IPS-15b (cell line): ENCODE results near the gene ANO7.

Source experiments
- H3K27me3 ChIP-seq: one replicate; pipeline ENCODE4 v1.6.1; 2013; ENCODE audit warnings: low read length; ENCODE audit not compliant: control insufficient read depth, insufficient read depth
- H3K36me3 ChIP-seq: one replicate; pipeline ENCODE4 v1.6.1; 2013; ENCODE audit warnings: low read length; ENCODE audit not compliant: control insufficient read depth, insufficient read depth
- H3K4me1 ChIP-seq: one replicate; pipeline ENCODE4 v1.6.1; 2013; ENCODE audit warnings: mild to moderate bottlenecking, low read length; ENCODE audit not compliant: control insufficient read depth, insufficient read depth
- H3K4me3 ChIP-seq: one replicate; pipeline ENCODE4 v1.5.1; 2013; ENCODE audit warnings: low read depth, low read length
- H3K9ac ChIP-seq: one replicate; pipeline ENCODE4 v1.6.1; 2013; ENCODE audit warnings: low read depth, mild to moderate bottlenecking, low read length
- H3K9me3 ChIP-seq: one replicate; pipeline ENCODE4 v1.6.1; 2013; ENCODE audit warnings: mild to moderate bottlenecking, low read length; ENCODE audit not compliant: control insufficient read depth, insufficient read depth

ANO7 gene

DNA sequence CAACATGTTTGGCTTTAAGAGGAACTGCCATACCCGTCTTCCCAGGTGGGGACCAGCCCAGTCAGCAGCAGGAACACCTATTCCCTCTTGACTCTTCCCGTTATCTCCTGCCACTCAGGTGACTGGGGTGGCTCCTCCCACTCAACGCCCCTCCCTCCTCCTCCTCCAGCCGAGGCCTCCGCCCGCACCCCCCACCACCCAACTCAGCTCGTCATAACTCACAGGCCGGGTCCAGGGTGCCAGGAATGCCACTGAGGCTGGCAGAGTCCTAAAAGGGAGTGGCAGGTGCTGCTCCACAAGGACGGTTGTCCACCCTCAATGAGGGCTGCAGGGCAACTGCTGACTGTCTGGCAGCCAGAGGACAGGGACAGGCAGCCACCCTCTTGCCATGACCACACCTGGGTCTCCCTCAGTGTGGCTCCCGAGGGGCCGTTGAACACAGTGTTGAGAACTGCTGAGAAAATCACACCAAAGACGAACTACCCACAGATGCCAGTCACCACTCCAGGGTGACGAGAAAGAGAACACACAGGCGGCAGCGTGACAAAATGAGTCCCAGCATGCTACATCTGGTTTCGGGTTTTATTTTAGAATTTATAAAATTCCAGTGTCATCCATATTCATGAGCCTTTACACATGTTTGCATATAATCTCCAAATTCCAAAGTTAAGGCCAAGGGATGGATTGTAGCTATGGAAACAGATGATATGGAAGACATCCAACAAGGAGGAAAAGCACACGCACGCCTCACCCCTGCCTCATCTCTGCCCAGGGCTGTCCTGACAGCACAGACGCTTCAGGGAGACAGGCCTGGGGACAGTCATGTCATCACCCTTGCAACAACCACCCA, 38.5 kb downstream of the ANO7 start:
- no peaks in the 10 kb centered on the region for H3K9me3 ChIP-seq
- H3K4me1 ChIP-seq: no peaks in the 10 kb centered on the region
- H3K36me3 ChIP-seq: peaks cover 42% of the 10 kb centered on the region
- no peak overlapping the region for H3K9ac ChIP-seq
- no peak overlapping the region for H3K4me3 ChIP-seq
- no peaks in the 10 kb centered on the region for H3K27me3 ChIP-seq

DNA sequence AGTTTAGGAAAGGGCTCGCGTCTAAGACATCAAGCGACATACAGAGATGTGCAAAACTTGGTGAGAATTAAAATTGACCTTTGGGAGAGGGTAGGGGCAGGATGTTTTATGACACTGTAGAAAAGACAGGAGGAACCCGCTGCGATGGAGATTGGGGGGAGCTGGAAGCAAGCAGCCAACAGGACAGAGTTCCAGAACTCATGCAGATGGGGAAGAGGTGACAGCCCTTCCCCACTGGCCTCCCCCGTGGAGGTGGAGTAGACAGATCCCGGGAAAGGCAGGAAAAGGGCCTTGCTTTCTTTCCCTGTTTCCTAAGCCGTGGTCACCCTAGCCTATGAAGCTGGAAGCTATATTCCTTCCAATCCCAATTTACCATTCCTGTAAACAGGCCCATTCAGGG, 39.1 kb downstream of the ANO7 start:
- Histone ChIP-seq H3K4me1 (no peaks in the 10 kb centered on the region), H3K4me3 (no peak overlapping the region), H3K36me3 (peaks cover 44% of the 10 kb centered on the region), H3K9me3 (no peaks in the 10 kb centered on the region), H3K27me3 (no peaks in the 10 kb centered on the region), H3K9ac (no peak overlapping the region)

DNA sequence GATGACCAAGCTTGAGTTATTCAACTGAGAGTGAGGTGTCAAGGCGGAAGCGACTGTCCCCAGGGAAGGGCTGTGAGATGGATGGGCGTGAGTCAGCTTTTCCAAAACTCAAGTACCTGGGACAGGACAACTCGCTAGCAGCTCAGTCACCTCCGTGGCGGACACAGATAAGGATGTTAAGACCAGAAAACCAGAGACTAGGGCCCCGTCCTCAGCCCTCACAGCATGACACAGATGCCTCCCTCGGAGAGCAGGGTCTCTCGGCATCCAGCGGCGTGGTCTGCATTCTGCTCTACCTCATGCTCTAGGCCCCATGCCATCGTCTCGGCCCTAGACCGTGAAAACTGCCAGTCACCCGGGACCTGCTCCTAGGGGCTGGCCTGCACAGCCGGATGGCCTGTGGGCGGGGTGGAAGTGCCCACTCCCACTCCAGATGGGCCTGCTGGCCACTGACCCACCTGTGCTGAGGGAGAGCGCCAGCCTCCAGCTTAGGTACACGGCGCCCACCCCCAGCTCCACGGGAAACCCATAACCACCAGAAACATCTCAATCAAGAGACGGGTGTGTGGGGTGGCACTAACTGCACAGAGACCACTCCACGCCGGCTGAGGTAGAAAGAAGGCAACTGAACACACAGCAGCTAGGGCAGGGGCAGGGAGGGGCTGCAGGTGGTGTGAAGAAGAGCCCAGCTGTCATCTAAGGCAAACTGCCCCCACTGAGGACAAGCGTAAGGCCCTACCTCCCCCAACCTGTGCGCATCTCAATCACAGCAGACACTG, 39.8 kb downstream of the ANO7 start:
- Histone ChIP-seq H3K4me1 (no peaks in the 10 kb centered on the region), H3K9ac (no peak overlapping the region), H3K27me3 (no peaks in the 10 kb centered on the region), H3K9me3 (no peaks in the 10 kb centered on the region), H3K4me3 (no peak overlapping the region), H3K36me3 (peaks cover 50% of the 10 kb centered on the region)

DNA sequence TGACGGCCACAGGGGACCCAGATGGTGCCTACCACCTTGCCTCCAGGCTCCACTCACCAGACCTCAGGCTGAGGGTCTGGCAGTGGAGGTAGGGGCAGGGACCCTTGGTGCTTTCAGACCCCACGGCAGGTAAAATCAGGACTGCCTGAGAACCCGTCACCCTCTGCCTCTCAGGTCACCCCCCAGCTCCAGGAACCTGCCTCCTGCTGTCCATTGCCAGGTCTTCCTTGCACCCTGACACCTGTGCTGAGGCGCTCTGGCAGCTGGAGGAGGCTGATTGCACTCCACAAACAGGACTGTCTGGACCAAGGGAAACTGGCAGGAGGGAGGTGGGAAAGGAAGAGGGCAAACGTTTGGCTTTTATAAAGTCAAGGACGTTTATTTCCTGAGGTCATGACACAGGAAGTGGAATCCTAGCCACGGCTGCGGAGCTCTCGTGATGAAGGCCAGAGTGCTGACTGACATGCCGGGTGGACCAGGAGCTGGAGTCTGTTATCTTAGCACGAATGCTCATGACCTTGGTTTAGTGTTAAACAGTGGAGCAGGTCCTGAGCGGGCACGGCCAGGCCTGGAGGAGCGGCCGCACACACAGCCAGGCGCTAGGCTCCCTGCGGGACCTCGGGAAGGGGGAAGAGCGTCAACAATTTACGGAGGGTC, 40.5 kb downstream of the ANO7 start:
- no peaks in the 10 kb centered on the region for H3K9me3 ChIP-seq
- H3K4me1 ChIP-seq: no peaks in the 10 kb centered on the region
- H3K36me3 ChIP-seq: peaks cover 56% of the 10 kb centered on the region
- no peak overlapping the region for H3K9ac ChIP-seq
- no peaks in the 10 kb centered on the region for H3K27me3 ChIP-seq
- H3K4me3 ChIP-seq: no peak overlapping the region

DNA sequence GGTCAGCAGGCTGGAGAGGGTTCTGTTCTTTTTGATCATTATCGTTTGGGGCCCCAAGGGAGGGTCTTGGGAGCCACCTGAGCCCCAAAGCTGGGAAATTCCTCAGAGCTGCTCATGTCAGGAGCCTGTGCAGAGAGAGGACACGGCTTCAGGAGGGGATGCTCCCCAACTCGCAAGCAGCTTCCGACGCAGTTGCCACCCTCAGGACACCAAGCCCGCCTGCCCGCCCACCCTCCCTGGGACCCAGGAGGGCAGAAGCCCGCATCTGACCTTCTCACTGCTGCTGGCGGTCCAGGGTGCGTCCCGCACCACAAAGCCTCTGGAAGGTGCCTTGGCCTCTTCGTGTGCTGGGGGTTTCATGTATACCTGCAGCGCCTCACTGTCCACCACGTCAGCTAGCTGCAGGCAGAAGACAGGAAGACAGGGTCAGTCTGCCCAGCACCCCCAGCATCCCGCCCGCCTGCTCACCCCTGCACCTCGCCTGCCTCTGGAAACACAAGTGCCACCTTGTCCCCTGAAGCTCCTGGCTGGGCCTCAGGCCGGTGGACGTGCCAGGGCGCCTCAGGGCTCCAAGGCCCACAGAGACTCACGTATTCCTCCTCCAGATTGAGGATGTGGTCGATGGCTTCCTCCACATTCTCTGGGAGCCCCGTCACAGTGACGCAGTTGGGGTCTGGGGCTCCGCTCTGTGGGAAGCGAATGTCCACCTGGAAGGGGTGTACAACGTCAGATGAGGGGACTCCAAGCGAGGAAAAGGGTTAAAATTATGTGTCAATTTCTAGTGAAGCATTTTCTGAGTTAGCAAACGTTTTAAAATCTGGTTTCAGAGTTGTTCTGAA, 41.3 kb downstream of the ANO7 start:
- Histone ChIP-seq H3K4me1 (no peaks in the 10 kb centered on the region), H3K9me3 (no peaks in the 10 kb centered on the region), H3K36me3 (peaks cover 64% of the 10 kb centered on the region), H3K4me3 (no peak overlapping the region), H3K27me3 (no peaks in the 10 kb centered on the region), H3K9ac (no peak overlapping the region)

DNA sequence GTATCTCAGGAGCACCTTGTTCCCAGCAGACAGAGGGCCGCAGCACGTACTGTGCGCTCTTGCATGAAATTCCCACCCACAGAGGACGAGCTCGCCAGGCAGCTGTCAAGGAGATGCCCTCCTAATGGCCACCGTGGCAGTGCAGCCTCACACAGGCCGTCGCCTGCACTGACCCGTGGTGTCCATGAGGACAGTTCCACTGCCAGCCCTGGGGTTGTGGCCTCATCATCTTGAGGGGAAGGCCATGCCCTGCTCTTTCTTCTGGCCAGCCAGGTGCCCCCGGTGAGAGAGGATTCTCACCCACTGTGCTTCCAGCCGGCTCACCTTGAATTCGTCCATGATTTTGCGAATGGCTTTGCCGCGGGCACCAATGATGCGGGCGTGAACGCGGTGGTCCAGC, 42.0 kb downstream of the ANO7 start:
- H3K4me3 ChIP-seq: no peak overlapping the region
- H3K27me3 ChIP-seq: no peaks in the 10 kb centered on the region
- H3K9ac ChIP-seq: no peak overlapping the region
- no peaks in the 10 kb centered on the region for H3K9me3 ChIP-seq
- no peaks in the 10 kb centered on the region for H3K4me1 ChIP-seq
- peaks cover 67% of the 10 kb centered on the region for H3K36me3 ChIP-seq

DNA sequence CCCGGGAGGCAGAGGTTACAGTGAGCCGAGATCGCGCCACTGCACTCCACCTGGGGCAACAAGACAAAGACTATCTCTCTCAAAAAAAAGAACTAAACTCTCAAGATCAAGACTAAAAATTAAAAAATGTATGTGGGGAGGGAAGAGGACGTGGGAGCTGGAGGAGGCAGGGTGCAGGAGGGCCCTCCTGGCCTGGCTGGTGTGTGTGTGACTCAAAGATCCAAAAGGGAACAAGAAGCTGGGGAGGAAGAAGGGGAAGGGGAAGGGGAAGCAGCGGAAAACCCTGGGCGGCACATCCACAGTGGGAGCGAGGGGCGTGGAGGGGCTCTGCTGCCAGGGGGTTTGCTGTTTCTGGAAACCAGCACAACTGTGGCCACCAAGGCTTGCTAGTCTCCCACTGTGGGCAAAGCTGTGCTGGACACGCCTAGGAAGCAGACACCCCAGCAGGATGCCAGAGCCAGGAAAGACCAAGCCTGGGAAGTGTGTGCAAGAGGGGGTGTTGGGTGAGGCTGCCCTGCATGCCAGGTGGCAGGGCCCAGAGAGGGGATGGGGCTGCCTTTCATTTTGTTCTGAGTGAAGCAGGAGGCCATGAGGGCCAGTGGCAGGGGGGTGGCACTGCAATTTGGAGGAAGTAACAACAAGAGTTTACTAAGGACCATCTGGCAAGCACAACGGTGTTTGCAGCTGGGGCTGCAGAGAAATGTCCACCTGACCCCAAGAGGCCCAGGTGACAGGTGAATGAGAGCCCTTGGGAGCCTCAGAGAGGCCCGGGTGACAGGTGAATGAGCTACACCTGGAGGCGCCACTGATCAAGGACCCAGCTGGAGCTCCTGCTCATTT, 44.5 kb downstream of the ANO7 start:
- Histone ChIP-seq H3K4me3 (no peak overlapping the region), H3K27me3 (no peaks in the 10 kb centered on the region), H3K9me3 (no peaks in the 10 kb centered on the region), H3K9ac (no peak overlapping the region), H3K36me3 (peaks cover 86% of the 10 kb centered on the region), H3K4me1 (no peaks in the 10 kb centered on the region)

DNA sequence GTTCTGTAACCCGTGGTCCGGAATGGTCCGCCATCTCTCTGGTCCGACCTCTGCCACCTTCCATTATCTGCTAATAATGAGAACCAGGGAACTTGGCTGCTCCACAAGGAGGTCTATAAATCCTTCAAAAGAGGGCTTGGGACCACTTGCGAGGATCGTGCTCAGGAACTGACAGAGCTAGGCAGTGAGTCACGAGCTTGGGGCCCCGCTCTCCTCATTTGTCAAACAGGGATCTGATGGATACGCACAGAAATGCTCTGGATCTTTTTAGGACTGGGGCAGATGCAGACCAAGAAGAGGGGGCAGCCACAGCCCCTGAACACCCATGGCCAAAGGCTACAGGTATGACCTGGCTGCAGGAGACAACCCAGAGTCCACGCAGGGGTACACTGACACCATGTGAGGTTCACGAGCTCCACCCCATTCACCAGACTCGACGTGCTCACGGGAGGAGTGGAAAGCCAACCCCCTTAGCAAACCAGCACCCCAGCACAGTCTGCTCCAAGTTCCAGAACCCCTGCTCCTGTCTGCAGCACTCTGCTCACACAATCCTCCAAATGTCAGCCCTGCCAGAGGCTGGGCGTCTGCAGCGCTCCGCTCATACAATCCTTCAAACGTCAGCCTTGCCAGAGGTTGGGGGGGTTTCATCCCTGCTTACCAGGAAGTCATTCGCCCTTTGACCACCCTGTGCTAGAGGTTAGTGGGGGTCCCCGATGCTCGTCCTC, 45.8 kb downstream of the ANO7 start:
- H3K9ac ChIP-seq: no peak overlapping the region
- H3K9me3 ChIP-seq: no peaks in the 10 kb centered on the region
- H3K36me3 ChIP-seq: peaks cover 86% of the 10 kb centered on the region

DNA sequence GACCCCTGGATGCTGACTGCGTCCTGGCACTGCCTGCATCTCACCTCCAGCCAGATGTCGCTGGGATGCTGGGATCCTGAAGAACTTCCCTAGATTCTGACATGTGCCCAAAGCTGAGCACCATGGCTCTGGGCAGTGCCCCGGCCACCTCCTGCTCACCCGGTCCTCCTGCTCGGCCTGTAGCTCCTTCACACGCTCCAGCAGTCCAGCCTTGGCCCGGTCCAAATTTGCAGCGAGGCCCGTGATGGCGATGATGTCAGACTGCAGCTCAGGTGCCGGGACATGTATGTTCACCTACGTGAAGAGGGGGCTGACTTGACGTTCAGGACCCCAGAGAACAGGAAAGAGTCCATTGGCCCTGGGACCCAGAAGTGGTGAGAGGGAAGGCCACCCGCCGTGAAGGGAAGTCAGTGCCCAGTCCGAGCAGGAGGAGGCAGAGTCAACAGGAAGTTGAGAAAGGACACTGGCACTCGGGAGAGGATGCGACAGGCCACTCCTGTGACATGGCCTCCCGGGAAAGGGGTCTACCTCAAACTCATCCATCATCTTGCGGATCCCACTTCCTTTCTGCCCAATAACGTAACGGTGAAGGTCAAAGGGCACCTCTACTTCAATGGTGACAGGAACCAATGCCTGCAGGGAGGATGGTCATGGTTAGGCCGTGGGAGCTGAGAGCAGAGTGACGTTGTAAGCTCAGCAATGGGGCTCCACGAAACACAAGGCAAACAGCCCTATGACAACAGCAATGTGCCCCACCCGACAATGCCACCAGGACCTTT, 46.7 kb downstream of the ANO7 start:
- peaks cover 86% of the 10 kb centered on the region for H3K36me3 ChIP-seq
- H3K9me3 ChIP-seq: no peaks in the 10 kb centered on the region
- H3K9ac ChIP-seq: no peak overlapping the region
- H3K27me3 ChIP-seq: no peaks in the 10 kb centered on the region
- H3K4me3 ChIP-seq: no peak overlapping the region
- H3K4me1 ChIP-seq: no peaks in the 10 kb centered on the region

More for the DNA sequence above, 45.8 kb downstream of the ANO7 start:
- Histone ChIP-seq H3K4me3 (no peak overlapping the region), H3K4me1 (no peaks in the 10 kb centered on the region), H3K27me3 (no peaks in the 10 kb centered on the region)
